ENCODE data around the gene HOXD11.

HOXD11 gene

GRCh38 chr2:176089843-176090395 is 17.2 kb upstream of the HOXD11 start:
- Histone ChIP-seq H3F3A (ENCODE audit: insufficient read depth, low read length) (no peaks in the 10 kb centered on the region), H3K9ac (ENCODE audit: low read length) (no peak overlapping the region), H3K4me1 (ENCODE audit: insufficient read depth, low read length, severe bottlenecking) (no peaks in the 10 kb centered on the region), H3K9me3 (ENCODE audit: low read length) (no peaks in the 10 kb centered on the region), H3K27ac (ENCODE audit: low read depth, low read length, poor library complexity, severe bottlenecking) (no peak overlapping the region), H4K20me1 (ENCODE audit: insufficient read depth, low read length) (no peaks in the 10 kb centered on the region), H3K4me3 (ENCODE audit: low read depth, low read length, poor library complexity, severe bottlenecking) (no peak overlapping the region), H3K79me2 (ENCODE audit: insufficient read depth, low read length) (no peaks in the 10 kb centered on the region), H2AFZ (ENCODE audit: low read length) (no peak overlapping the region), H3K4me2 (ENCODE audit: low read length) (no peak overlapping the region), H3K36me3 (ENCODE audit: insufficient read depth, low read length) (no peaks in the 10 kb centered on the region), H3K9me2 (ENCODE audit: low read depth, low read length) (no peaks in the 10 kb centered on the region), H3K27me3 (ENCODE audit: insufficient read depth, low read length) (peaks cover 6% of the 10 kb centered on the region; the same call in 1 of the 2 replicates)
- TF ChIP-seq CTCF (IDR thresholded peaks at IDR 0.05; ENCODE audit: low read length) (no peak), EZH2 (IDR thresholded peaks at IDR 0.05; ENCODE audit: borderline replicate concordance, low read length) (no peak)

GRCh38 chr2:176090862-176091261 is 16.2 kb upstream of the HOXD11 start:
- no peak overlapping the region for H3K4me2 ChIP-seq (ENCODE audit: low read length)
- H3K27ac ChIP-seq (ENCODE audit: low read depth, low read length, poor library complexity, severe bottlenecking), result no peak overlapping the region
- no peaks in the 10 kb centered on the region for H3K9me2 ChIP-seq (ENCODE audit: low read depth, low read length)
- H3K36me3 ChIP-seq (ENCODE audit: insufficient read depth, low read length), result no peaks in the 10 kb centered on the region
- no peaks in the 10 kb centered on the region for H4K20me1 ChIP-seq (ENCODE audit: insufficient read depth, low read length)
- H3K79me2 ChIP-seq (ENCODE audit: insufficient read depth, low read length), result no peaks in the 10 kb centered on the region
- H3K4me3 ChIP-seq (ENCODE audit: low read depth, low read length, poor library complexity, severe bottlenecking), result no peak overlapping the region
- peaks cover 6% of the 10 kb centered on the region; the same call in 1 of the 2 replicates for H3K27me3 ChIP-seq (ENCODE audit: insufficient read depth, low read length)
- H3K4me1 ChIP-seq (ENCODE audit: insufficient read depth, low read length, severe bottlenecking), result no peaks in the 10 kb centered on the region
- no peak for TF ChIP-seq CTCF (IDR thresholded peaks at IDR 0.05; ENCODE audit: low read length)
- TF ChIP-seq EZH2 (IDR thresholded peaks at IDR 0.05; ENCODE audit: borderline replicate concordance, low read length), result no peak
- H3F3A ChIP-seq (ENCODE audit: insufficient read depth, low read length), result no peaks in the 10 kb centered on the region
- H3K9ac ChIP-seq (ENCODE audit: low read length), result no peak overlapping the region
- H3K9me3 ChIP-seq (ENCODE audit: low read length), result no peaks in the 10 kb centered on the region
- no peak overlapping the region for H2AFZ ChIP-seq (ENCODE audit: low read length)

- H3K27ac ChIP-seq (ENCODE audit: low read depth, low read length, poor library complexity, severe bottlenecking), result no peak overlapping the region
- no peak overlapping the region for H3K4me2 ChIP-seq (ENCODE audit: low read length)
- no peak overlapping the region for H2AFZ ChIP-seq (ENCODE audit: low read length)
- no peaks in the 10 kb centered on the region for H4K20me1 ChIP-seq (ENCODE audit: insufficient read depth, low read length)
- no peak overlapping the region for H3K4me3 ChIP-seq (ENCODE audit: low read depth, low read length, poor library complexity, severe bottlenecking)
- no peak overlapping the region for H3K9ac ChIP-seq (ENCODE audit: low read length)
- H3K79me2 ChIP-seq (ENCODE audit: insufficient read depth, low read length), result no peaks in the 10 kb centered on the region
- no peaks in the 10 kb centered on the region for H3K9me3 ChIP-seq (ENCODE audit: low read length)
- no peaks in the 10 kb centered on the region for H3K9me2 ChIP-seq (ENCODE audit: low read depth, low read length)
- peaks cover 2% of the 10 kb centered on the region for H3K4me1 ChIP-seq (ENCODE audit: insufficient read depth, low read length, severe bottlenecking)
- H3F3A ChIP-seq (ENCODE audit: insufficient read depth, low read length), result no peaks in the 10 kb centered on the region
- TF ChIP-seq CTCF (IDR thresholded peaks at IDR 0.05; ENCODE audit: low read length) (no peak), EZH2 (IDR thresholded peaks at IDR 0.05; ENCODE audit: borderline replicate concordance, low read length) (no peak)
- H3K27me3 ChIP-seq (ENCODE audit: insufficient read depth, low read length), result peaks cover 6% of the 10 kb centered on the region; the same call in 1 of the 2 replicates
- no peaks in the 10 kb centered on the region for H3K36me3 ChIP-seq (ENCODE audit: insufficient read depth, low read length)
Measured at GRCh38 chr2:176091329-176092258, 15.5 kb upstream of the HOXD11 start.
